Tibial nerve (tissue), 4 donors: ENCODE results near the gene PDE2A. TPM values are rescaled to one million over a fixed set of nuclear protein-coding genes. Genes with fewer than 3 reads are reported as not detected.
A peak's percentile ranks its signal among the peaks of the same experiment; 100 is the strongest.

Experiments used
- DNase-seq, 2 donors: peaks; one replicate each; pipeline ENCODE4 v3.0.0-alpha.2; 2019; ENCODE audit warnings: low spot score in 2 of 2
- H3K27ac ChIP-seq, 4 donors: fragments of 200-600 bp; sonication (generic) in 3 of 4; one replicate each; pipeline ENCODE4 v1.5.1; 2017 to 2019; ENCODE audit warnings: mild to moderate bottlenecking in 1 of 4
- H3K27me3 ChIP-seq, 2 donors: fragments of 200-600 bp; sonication (generic) in 1 of 2; one replicate each; pipeline versions ENCODE4 v1.5.1 to v1.6.0; 2017 to 2019
- H3K36me3 ChIP-seq, 3 donors: fragments of 200-600 bp; sonication (generic); one replicate each; pipeline ENCODE4 v1.5.1; 2018 to 2019
- H3K4me1 ChIP-seq, 4 donors: fragments of 200-600 bp; sonication (generic) in 3 of 4; one replicate each; pipeline ENCODE4 v1.5.1; 2017 to 2019
- H3K4me3 ChIP-seq, 4 donors: fragments of 200-600 bp; sonication (generic) in 3 of 4; one replicate each; pipeline ENCODE4 v1.5.1; 2017 to 2019; ENCODE audit warnings: mild to moderate bottlenecking in 1 of 4, moderate library complexity in 1 of 4
- H3K9me3 ChIP-seq, 4 donors: fragments of 200-600 bp; sonication (generic) in 3 of 4; one replicate each; pipeline ENCODE4 v1.5.1; 2017 to 2019
- CTCF ChIP-seq, 5 experiments: fragments of 200-600 bp in 3 of 5; fragments of 450-650 bp in 2 of 5; sonication (generic) in 3 of 5; IDR thresholded peaks; one replicate each; pipeline ENCODE4 v1.5.1; 2016 to 2019; ENCODE audit warnings: antibody characterized with exemption in 5 of 5, mild to moderate bottlenecking in 3 of 5, moderate library complexity in 2 of 5
- EP300 ChIP-seq, 2 donors: sonication (generic); formaldehyde crosslinking; IDR thresholded peaks; one replicate each; pipeline ENCODE4 v1.6.1; 2017; ENCODE audit warnings: antibody characterized with exemption in 2 of 2, mild to moderate bottlenecking in 1 of 2
- POLR2A ChIP-seq, 2 donors: fragments of 450-650 bp; IDR thresholded peaks; one replicate each; pipeline ENCODE4 v1.6.1; 2017; ENCODE audit warnings: antibody characterized with exemption in 2 of 2, mild to moderate bottlenecking in 2 of 2, moderate library complexity in 2 of 2
- WGBS, 2 donors: methylation state at CpG; one replicate each; pipeline ENCODE4 v1.1.5; 2018; 5-methylcytosine and 5-hydroxymethylcytosine counted together
- total RNA-seq, 4 donors: library from RNA; depleted of rRNA; stranded (reverse); fragments of >200 nt; gene quantifications; one replicate each; pipeline ENCODE4 v1.1.0, GENCODE V29; 2016

The PDE2A gene
- total RNA-seq, 4 donors from 2014 or later, result 30.3 to 75.7 (median 43.1) TPM

GRCh38 chr11:72642884-72643522, 31.2 kb downstream of the PDE2A start:
- no peak for DNase-seq
- TF ChIP-seq POLR2A (IDR thresholded peaks at IDR 0.05) (no peak), EP300 (IDR thresholded peaks at IDR 0.05) (peak in 1 of 2 donors; percentile 18), CTCF (IDR thresholded peaks at IDR 0.05) (peak; percentile 94 to 99 (median 97))
- WGBS, 2 donors, result 2 to 4% methylated on average over 26 to 35 of the region's 59 CpGs

GRCh38 chr11:72642043-72642883, 32.0 kb downstream of the PDE2A start:
- Histone ChIP-seq H3K27me3 (peaks cover 0 to 45% of the 10 kb centered on the region in 2 donors), H3K27ac (peak overlapping the region in 3 of 4 donors; percentile 34 to 76 (median 60)), H3K4me3 (peak overlapping the region; percentile 42 to 68 (median 60)), H3K4me1 (peaks cover 0 to 19% (median 11%) of the 10 kb centered on the region in 4 donors), H3K36me3 (no peaks in the 10 kb centered on the region), H3K9me3 (no peaks in the 10 kb centered on the region)
- WGBS, 2 donors, result 0 to 4% methylated on average over 19 to 27 of the region's 85 CpGs
- no peak for TF ChIP-seq CTCF (IDR thresholded peaks at IDR 0.05)
- peak in 1 of 2 donors; percentile 24 for TF ChIP-seq POLR2A (IDR thresholded peaks at IDR 0.05)
- no peak for DNase-seq

More at GRCh38 chr11:72642884-72643522, 31.2 kb downstream of the PDE2A start:
- Histone ChIP-seq H3K4me1 (peaks cover 0 to 19% (median 11%) of the 10 kb centered on the region in 4 donors), H3K36me3 (no peaks in the 10 kb centered on the region), H3K9me3 (no peaks in the 10 kb centered on the region), H3K27ac (peak overlapping the region in 3 of 4 donors; percentile 34 to 68 (median 60)), H3K27me3 (peaks cover 0 to 38% of the 10 kb centered on the region in 2 donors), H3K4me3 (peak overlapping the region; percentile 42 to 68 (median 60))

- Histone ChIP-seq H3K4me3 (peak overlapping the region; percentile 42 to 68 (median 49)), H3K27me3 (peaks cover 0 to 51% of the 10 kb centered on the region in 2 donors), H3K4me1 (peaks cover 0 to 19% (median 11%) of the 10 kb centered on the region in 4 donors), H3K9me3 (no peaks in the 10 kb centered on the region), H3K27ac (peak overlapping the region in 1 of 4 donors; percentile 76), H3K36me3 (no peaks in the 10 kb centered on the region)
- WGBS, 2 donors, result 52 to 53% methylated on average over 10 of the region's 12 CpGs
- no peak for DNase-seq
- TF ChIP-seq EP300 (IDR thresholded peaks at IDR 0.05), result no peak
- TF ChIP-seq CTCF (IDR thresholded peaks at IDR 0.05), result no peak
- no peak for TF ChIP-seq POLR2A (IDR thresholded peaks at IDR 0.05)
Measured at GRCh38 chr11:72641522-72642042, 32.6 kb downstream of the PDE2A start.

- TF ChIP-seq EP300 (IDR thresholded peaks at IDR 0.05), result peak in 1 of 2 donors; percentile 63
- TF ChIP-seq CTCF (IDR thresholded peaks at IDR 0.05), result no peak
- TF ChIP-seq POLR2A (IDR thresholded peaks at IDR 0.05), result no peak
- DNase-seq, result no peak
- Histone ChIP-seq H3K4me1 (peaks cover 0 to 24% (median 11%) of the 10 kb centered on the region in 4 donors), H3K27ac (peak overlapping the region in 1 of 4 donors; percentile 76), H3K27me3 (peaks cover 0 to 51% of the 10 kb centered on the region in 2 donors), H3K4me3 (peak overlapping the region in 2 of 4 donors; percentile 4 to 68), H3K36me3 (no peaks in the 10 kb centered on the region), H3K9me3 (no peaks in the 10 kb centered on the region)
- 55 to 65% methylated on average over 23 of the region's 23 CpGs for WGBS, 2 donors
Measured at GRCh38 chr11:72639502-72640375, 34.5 kb downstream of the PDE2A start.
